OCI-M2 (cell line): Measurements from ENCODE around the gene ACAA2.

Experiments
- DNase-seq: peaks from one replicate; lab custom pipeline; 2025; ENCODE audit not compliant: unreplicated experiment; lab: John Stamatoyannopoulos, UW

Gene ACAA2

DNA sequence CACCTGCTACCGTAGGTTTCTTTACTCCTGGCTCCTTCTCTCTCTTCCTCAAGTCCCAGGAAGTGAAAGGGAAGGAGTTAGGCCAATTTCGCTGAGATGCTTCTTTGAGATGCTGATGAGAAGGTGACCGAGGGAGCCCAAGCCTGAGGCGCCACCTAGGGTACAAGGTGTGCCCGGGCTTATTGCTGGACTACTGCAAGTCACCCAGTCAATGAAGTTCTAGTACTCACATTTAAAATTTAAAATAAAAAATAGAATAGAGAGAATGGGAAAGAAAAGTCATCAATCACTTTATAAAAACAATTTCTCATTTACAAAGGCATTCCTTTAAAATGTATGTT, 45.3 kb downstream of the ACAA2 start:
- DNase-seq, result no peak

DNA sequence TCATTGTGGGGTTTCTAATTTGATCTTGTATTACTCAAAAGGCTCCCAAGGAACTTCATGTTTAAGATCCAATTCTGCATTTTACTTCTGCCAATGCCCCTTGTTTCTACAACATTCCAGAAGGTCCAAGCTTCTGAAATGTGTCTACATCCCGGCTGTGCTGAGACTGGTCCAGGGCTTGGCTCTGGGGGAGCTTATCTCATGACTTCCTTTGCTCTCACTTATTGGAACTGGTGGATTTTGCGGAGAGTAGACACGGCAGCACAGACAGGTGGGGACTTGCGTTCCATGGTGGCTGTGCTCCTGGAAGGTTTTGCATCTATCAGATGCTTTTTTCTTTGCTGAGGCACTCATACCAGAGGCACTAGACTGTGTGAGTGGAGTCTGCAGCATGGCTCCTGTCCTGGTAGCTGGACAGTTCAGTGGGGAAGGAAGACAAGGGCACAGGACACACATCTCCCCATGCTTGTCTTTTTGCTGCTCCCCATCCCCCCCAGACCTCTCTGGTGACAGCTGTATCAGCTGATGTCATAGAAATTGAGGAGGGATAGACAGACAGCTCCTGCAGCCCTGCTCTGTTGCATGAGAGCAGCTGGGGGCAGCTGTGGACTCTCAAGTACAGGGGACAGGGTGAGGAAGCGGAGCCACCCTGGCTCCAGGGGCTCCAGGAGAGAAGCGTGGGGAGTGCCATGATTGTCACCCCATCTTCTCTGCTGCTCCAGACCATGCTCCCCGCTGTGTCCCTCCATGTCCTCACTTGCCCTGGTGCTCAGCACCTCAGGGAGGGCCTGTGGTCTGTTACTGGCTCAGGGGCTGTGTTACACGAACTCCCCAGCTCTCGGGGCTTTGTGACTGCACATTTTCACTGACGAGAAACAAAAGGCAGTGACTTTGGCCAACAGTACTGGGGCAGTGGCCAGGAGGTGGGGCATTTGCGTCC, 46.0 kb downstream of the ACAA2 start:
- no peak for DNase-seq

DNA sequence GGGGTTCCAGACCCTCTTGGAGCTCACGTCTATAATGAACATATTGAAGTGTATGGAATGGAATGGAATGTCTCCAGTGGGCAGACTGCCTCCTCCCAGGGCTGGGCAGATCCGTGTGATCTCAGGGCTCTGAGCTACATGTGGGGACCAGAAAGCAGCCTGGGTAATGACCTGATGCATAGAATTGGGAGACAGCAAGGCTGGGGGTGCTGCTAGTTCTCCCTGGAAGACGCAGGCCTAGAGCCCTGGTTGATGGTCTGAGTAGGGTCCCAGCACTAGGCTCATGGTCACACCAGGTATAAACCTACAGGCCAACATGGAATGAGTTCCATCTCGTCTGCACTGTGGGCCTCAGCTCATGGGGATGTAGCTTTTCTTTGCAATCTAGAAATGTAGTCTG, 46.7 kb downstream of the ACAA2 start:
- no peak for DNase-seq

DNA sequence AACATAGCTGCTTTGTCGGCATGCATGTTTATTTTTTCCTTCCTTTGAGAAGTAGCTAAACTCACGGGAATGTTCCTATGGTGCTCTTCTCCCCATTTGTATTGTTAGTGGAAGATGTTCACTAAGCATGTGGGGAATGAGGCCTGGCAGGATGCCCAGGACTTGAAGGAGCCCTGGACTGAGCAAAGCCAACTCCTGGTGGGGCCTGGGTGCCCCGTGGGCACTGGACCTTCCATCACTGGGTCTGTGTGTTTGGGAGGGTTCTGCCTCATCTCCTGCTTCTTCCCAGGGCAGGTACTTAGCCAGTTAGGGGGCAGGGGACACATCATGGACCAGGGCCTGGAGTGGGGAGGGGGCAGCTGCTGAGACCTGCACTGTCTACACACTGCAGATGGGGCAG, 49.3 kb downstream of the ACAA2 start:
- no peak for DNase-seq

DNA sequence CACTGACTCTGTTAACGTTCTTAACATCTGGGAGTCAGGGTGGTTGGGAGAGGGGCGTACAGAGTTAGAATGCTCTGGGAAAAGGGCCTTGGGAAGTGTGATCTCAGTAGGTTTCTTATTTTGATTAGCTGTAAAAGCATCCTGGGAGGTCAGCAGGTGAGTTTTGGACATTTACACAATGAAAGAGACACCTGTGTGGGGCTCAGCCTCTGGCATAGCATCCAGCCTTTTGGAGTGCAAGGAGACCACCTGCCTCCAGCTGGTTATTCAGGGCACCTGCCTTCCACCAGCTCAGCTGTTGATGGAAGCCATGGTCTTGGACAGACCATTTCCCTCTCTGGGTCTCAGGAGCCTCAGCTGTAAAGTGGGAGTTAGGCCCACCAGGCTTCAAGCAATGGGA, 49.7 kb downstream of the ACAA2 start:
- DNase-seq, result no peak

DNA sequence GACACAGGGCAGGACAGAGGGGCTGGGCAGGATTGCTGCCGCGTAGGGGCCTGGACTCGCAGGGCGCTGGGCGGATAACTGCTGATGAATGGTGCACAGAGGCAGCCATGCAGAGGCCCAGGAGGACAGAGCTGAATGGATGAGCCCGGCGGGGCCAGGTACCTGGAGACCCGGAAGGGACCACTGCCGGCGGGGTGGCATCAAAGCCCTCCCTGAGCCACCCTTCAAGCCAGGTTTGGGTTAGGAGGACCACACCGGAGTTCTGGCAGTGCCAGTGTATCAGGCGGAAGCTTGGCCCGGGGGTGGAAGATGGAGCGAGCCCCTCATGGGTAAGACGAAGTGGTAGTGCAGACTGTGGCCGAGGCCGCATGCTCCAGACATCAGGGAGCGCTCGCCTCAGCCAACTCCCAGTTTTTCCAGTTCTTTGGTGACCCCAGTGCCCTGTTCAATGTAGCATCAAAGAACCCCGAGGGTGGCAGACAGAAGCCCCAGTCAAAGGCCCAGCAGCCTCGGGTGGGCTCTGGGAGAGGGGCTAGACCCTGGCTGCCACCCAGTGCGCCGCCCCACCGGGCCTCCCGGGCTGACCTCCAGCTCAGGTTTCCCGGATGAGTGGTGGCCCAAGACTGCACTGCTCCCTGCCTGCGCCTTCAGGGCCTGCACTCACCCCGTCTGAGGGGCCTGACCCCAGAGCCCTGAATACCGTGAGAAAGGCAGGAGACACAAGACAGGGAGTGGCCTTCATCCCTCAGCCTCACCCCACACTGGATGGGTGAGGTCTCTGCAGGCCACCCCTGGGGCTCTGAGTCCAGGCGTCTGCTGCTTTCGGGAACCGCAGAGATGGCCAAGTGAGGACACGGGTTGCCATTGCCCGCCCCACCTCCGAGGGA, 50.9 kb downstream of the ACAA2 start:
- DNase-seq, result no peak

DNA sequence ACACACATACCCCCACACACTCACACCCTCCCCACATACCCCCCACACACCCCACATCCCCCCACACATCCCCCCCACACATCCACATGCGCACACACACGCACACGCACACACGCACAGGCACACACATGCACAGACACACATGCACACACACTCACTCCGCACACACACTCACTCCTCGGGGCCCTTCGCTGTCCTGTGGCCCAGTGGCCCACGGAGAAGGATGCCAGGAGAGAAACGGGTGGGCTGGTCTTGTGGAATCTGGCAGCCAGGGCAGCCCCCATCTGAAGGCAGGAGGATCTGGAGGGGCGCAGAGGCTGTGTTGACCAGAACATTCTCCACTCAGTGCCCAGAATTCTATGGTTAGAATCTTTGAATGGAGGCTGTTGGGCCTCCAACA, 51.6 kb downstream of the ACAA2 start:
- no peak for DNase-seq

DNA sequence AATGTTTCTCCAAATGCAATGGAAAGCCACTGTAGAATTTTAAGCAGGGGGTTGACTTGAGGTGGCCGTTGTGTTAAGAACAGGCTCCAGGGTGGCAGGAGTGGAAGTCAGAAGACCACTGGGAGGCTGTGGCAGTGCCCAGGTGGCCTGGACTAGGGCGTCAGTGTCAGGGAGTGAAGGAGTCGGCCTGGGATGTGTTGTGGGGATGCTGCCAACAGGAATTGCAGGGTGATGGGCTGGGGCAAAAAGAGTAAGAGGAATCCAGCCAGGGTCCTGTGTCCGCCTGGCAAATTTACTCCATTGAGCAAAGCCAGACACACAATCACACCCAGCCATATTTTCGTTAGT, 55.1 kb downstream of the ACAA2 start:
- DNase-seq, result no peak

DNA sequence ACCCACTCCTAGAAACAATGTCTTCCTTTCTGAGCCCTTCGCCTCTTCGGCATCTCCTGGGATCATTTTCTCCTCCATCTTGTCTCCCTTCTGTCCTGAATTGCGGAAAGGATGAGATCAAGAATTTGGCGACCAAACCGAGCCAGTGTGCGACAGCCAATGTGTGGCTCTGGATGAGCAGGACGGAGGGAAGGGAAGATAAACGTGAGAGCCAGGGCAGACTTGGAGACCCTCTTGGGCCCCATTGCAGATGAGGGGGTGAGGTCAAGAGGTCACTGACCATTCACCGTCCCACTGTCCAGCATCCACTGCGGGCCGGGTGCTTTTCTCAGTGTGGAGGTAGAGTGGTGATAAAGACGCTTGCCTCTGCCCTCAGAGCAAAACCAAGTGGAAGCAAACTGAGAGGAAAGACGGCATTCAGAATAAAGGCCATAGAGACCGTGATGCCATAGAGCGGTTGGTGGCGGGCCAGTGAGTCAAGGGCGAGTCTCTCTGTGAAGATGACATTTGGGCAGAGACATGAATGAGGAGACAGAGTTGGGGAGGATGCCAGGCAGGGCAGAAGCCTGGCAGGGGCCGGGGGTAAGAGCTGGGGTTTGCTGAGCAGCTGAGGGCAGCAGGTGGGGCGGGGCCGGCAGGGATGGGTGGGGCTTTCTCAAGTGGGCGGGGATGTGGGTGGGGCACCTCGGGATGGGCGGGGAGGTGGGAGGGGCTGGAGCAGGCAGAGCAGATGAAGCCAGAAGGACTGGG, 55.6 kb downstream of the ACAA2 start:
- no peak for DNase-seq

DNA sequence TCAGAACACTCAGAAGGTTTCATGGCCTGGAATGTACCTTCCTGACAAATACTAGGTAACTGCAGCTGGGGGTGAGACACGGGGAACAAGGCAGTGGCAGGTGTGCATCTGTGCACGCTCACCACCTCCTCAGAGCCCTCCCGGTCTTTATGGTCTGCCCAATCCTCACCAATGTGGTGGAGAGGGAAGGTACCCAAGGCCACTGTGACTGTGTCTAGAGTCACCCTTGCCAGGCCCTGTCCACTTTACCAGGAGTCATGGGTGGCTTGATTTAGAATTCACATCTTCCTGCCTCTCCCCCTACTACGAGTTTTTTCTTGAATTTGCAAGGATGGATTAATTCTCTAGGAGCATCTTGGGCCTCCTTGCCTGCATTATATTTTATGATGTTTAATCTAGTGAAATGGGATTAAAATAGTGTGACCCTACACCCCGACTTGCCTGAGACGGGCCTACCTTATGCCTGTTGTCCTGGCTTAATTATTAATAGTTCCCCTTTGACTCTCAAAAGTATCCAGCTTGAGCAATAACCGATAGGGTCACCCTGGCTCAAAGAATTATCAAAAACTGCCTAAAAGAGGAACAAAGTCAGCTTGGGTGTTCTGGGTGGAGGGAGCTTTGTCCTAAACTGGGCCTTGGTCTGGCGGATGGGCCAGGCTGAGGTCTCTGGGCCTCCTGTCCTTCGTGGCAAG, 56.5 kb downstream of the ACAA2 start:
- no peak for DNase-seq

DNA sequence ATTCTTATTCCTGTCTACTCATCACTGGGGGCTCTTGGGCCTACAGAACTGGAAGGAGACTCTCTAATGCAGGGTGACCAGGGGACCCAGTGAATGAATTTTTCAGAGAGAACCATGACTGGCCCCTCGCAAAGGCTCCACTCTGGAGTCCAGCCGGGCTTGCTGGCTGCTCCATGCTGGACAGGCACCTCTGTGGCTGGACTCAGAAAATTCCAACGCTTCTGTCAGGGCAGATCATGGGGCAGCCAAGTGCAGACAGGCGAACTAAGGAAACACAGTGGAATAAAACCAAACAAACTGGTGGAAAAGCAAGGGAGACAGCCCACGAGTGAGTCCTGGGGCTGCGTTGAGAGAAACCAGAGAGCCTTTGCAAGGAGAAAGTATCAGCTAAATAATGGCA, 57.2 kb downstream of the ACAA2 start:
- DNase-seq, result no peak

DNA sequence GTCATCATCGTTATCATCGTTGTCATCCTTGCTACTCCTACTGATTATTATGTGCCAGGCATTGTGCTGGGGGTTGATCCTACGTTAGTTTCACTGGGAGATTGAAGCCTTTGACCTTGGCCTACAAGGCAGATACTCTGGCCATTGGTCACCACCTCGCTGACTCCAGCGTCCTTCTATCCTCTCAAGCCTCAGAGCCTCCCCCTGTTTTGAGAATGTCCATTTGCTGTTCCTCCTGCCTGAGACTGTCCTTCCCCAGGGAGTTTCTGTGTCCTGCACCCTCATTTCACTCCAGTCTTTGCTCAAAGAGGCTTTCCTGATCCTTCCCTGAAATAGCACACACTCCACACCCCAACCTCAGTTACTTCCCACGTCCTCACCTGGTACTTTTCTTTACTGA, 57.8 kb downstream of the ACAA2 start:
- no peak for DNase-seq

DNA sequence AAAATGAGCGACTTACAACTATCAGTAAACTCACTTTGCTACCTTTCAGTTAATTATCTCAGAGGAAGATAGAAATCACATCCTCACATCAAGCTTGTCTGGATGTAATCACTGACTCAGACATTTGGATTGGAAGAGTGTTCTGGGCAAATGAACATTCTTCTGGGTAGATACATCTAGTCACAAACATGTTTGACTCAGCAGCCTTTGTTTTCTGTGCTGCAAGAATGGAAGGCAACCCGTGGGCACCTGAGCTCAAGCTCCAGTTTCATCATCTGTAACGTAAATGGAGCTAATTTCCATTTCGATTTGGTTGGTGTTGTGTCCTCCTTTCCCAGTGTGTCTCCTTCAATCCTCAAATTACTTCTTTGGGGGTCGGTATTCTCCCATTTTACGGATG, 58.5 kb downstream of the ACAA2 start:
- no peak for DNase-seq

DNA sequence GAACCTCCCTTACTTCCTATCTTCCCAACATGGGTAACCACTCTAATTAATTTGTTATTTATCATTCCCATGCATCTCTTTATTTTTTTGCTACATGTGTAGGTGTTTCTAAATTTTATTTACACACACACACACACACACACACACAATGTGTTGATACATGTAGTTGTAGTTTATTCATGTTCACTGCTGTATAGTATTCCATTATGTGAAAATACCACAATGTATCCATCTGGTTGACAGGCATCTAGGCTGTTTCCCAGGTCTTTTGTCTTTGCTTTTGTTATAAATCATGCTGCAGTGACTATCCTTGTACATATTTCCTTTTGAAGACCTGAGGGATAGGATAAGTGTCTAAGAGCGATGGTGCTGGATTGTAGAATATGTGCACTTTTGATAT, 59.7 kb downstream of the ACAA2 start:
- no peak for DNase-seq

DNA sequence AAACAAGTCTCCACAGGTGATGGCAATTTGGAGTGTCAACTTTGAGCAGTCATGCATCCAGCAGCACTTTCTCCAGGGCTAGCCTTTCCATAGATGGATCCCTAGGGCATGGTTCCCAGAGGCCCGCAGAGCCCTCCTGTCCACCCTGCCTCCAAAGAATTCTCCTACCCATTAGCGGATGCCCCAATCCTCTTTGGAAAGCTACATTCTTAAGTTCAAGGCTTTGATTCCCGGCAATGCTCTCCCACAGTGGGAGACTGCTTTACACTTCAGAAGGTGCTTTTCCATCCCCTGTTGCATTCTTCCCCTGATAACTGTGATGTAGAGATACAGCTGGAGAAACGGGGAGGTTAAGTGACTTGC, 61.3 kb downstream of the ACAA2 start:
- no peak for DNase-seq

DNA sequence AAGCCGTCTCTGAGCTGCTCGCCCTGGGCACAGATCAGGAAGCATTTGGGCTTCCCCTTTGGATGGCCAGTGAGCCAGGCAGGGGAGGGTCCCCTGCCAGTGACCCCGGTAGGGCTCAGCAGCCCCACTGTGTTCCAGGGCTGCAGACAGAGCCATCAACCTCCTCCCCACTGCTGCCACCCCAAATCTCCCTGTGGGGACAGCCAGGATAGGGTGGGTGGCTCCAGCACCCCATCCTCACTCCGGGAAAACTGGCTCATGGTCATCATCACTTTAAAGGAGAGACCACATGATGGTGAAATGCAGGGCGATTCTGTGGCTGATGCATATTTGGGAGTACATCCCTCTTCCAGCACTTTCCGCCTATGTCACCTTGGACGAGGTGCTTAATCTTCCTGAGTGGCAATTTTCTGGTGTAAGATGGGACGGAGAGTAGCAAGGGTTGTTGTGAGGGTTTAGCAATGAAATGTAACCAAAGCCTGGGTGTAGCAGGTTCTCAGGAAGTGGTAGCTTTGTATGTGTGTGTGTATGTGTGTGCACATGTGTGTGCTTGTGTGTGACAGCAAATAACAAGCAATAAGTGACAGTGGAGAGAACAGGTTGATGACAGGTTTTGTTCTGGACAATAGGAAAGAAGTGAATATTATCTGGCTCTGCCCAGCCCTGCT, 61.8 kb downstream of the ACAA2 start:
- DNase-seq, result no peak

DNA sequence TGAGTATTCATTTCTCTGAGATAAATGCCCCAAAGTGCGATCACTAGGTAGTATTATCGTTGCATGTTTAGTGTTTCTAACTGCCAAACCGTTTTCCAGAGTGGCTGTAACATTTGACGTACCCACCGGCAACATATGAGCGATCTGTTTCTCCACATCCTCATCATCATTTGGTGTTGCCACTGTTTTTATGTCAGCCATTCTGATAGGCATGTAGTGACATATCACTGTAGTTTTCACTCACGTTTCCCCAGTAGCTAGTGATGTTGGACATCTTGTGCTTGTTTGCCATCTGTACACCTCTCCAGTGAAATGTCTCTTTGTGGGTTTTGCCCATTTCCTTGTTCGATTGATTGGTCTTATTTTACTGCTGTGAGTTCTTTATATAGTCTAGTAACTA, 63.8 kb downstream of the ACAA2 start:
- no peak for DNase-seq

DNA sequence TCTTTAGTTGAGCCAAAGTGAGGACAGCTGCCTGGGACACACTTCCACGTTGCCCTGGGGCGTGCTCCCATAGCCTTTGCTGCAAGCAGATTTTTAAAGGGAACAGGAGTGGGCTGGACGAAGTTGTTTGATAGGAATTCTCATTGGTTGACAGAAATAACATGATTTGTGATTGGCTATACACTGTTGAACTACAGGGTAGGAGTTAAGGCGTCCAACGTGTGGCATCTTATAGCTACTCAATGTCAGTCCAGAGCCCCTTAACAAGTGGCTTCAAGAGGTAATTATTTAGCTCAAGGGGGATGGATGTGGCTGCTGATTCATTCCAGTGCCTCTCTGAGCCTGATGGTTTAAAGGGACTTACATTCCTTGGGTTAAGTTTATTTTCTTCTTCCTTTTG, 65.5 kb downstream of the ACAA2 start:
- no peak for DNase-seq

DNA sequence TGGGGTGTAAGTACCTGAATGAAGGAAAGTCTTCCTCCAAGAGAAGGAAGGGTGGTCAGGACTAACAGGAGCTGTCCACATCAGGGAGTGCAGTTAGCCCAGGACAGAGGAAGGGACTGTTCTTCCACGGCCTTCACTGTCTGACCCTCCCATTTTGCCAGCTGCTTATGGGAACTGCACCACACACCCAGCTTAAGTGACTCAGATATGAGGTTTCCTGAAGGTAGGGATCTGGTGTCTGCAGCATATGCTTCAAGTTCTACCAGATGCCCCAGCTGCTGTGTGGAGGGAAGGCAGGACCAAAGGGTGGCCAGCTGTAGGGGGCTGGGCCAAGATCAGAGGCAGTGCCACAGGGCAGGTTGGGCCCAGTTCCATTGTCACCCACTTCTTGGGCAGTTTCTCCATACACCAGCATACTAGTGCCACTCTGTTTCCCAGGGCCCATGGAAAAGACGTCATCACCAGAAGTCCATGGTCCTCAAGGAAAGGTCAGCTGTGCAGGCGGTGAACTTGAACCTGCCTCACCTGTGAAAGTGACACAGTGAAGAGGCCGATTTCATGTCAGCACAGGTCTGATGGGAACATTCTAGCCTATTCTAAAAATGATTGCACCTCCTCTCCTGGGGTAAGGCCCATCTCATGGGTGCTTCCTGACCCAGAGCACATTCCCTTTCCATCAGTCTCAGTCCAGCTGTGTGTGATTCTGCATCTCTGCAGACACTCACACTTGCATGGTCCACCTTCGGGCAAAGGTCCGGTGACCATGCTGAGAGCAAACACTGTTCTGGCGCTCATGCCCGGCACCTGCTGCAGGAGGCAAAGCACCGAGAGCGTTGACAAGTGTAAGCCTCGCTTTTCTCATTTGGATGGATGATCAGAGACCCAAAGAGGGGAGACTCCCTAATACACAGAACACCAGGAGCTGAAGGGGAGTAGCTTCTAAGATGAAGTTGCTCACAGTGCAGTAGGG, 68.0 kb downstream of the ACAA2 start:
- no peak for DNase-seq
